GM21723 (cell line): ENCODE measurements around the gene SLC35E4.
A peak's percentile ranks its signal among the peaks of the same experiment; 100 is the strongest.
"Not testable (repeated sequence)": the region's sequence is repeated elsewhere in the genome, so short reads cannot be mapped to it uniquely, and the experiment has no call there.

Source experiments
- ATAC-seq: cut with Tn5 transposase; IDR thresholded peaks from one replicate; pipeline ENCODE4 v1.9.1; 2021; ENCODE audit warnings: mild to moderate bottlenecking, moderate library complexity; ENCODE audit not compliant: unreplicated experiment

Gene SLC35E4

GRCh38 chr22:30648825-30649224 is 13.2 kb downstream of the SLC35E4 start:
- no peak for ATAC-seq

GRCh38 chr22:30649430-30650007 is 13.9 kb downstream of the SLC35E4 start:
- no peak for ATAC-seq

GRCh38 chr22:30650508-30651116 is 15.0 kb downstream of the SLC35E4 start:
- ATAC-seq: no peak

- no peak for ATAC-seq
These were observed 17.3 kb downstream of the SLC35E4 start for GRCh38 chr22:30652852-30653251.

- ATAC-seq: no peak
These were observed 18.8 kb downstream of the SLC35E4 start for GRCh38 chr22:30654361-30654760.

- ATAC-seq: no peak
These were observed 20.0 kb downstream of the SLC35E4 start for GRCh38 chr22:30655532-30655931.

GRCh38 chr22:30662040-30662439 is 26.5 kb downstream of the SLC35E4 start:
- ATAC-seq: no peak

- no peak for ATAC-seq
These were observed 29.2 kb downstream of the SLC35E4 start for GRCh38 chr22:30664798-30665197.

- ATAC-seq: no peak
These were observed 29.7 kb downstream of the SLC35E4 start for GRCh38 chr22:30665266-30665665.

- ATAC-seq: no peak
These were observed 30.2 kb downstream of the SLC35E4 start for GRCh38 chr22:30665786-30666185.

- no peak for ATAC-seq
These were observed 31.5 kb downstream of the SLC35E4 start for GRCh38 chr22:30667107-30667493.

GRCh38 chr22:30667494-30668385 is 32.2 kb downstream of the SLC35E4 start, which contains the start of gene DUSP18:
TSS of gene DUSP18 (minus strand) at chr22:30667875. CDS start at chr22:30664003, 3,872 bp downstream.
- ATAC-seq: peak; percentile 83

GRCh38 chr22:30668386-30668710 is 32.8 kb downstream of the SLC35E4 start:
- no peak for ATAC-seq

GRCh38 chr22:30671071-30671470 is 35.5 kb downstream of the SLC35E4 start:
- ATAC-seq: no peak

GRCh38 chr22:30673136-30673535 is 37.6 kb downstream of the SLC35E4 start:
- ATAC-seq: no peak

- ATAC-seq: no peak
These were observed 38.9 kb downstream of the SLC35E4 start for GRCh38 chr22:30674482-30674881.

GRCh38 chr22:30675436-30675835 is 39.9 kb downstream of the SLC35E4 start:
- no peak for ATAC-seq

- not testable (repeated sequence) for ATAC-seq
These were observed 41.0 kb downstream of the SLC35E4 start for GRCh38 chr22:30676565-30676964.

GRCh38 chr22:30679895-30680690 is 44.5 kb downstream of the SLC35E4 start:
- ATAC-seq: not testable (repeated sequence)

- no peak for ATAC-seq
These were observed 45.6 kb downstream of the SLC35E4 start for GRCh38 chr22:30680991-30681770.
